ENCODE results near the gene HS3ST5. TPM values are rescaled to one million over a fixed set of nuclear protein-coding genes. Genes with fewer than 3 reads are reported as not detected.

HS3ST5 gene
- total and polyA plus RNA-seq, 2 donors from 2014 or later = 0.09 TPM; not detected in 1

- no peak overlapping the region for H3K9ac ChIP-seq (ENCODE audit: low read length in 3 of 3)
- no peak for DNase-seq
- H3K4me1 ChIP-seq (ENCODE audit: control insufficient read depth in 2 of 3, insufficient read depth in 2 of 3, low read depth in 1 of 3, low read length in 3 of 3) = no peaks in the 10 kb centered on the region
- intact Hi-C loops (cut with DNase I) = no loop called here
- no peak for FAIRE-seq
- no peaks in the 10 kb centered on the region for H3K9me3 ChIP-seq (ENCODE audit: control insufficient read depth in 2 of 3, insufficient read depth in 1 of 3, low read length in 3 of 3)
- H3K27me3 ChIP-seq (ENCODE audit: control insufficient read depth, insufficient read depth, low read length) = no peaks in the 10 kb centered on the region
- no peak for TF ChIP-seq CTCF (IDR thresholded peaks at IDR 0.05; ENCODE audit: borderline replicate concordance, extremely low read depth, insufficient read depth)
- no peaks in the 10 kb centered on the region for H3K36me3 ChIP-seq (ENCODE audit: control insufficient read depth in 2 of 3, insufficient read depth in 3 of 3, low read length in 3 of 3)
- no peak overlapping the region for H3K4me3 ChIP-seq (ENCODE audit: low read length in 3 of 3)
- no peak overlapping the region for H3K27ac ChIP-seq (ENCODE audit: low read depth in 2 of 2, low read length in 2 of 2)
Measured at GRCh38 chr6:114288701-114289495, 53.9 kb downstream of the HS3ST5 start.

- H3K27ac ChIP-seq (ENCODE audit: low read depth in 2 of 2, low read length in 2 of 2) = no peak overlapping the region
- intact Hi-C loops (cut with DNase I) = no loop called here
- no peaks in the 10 kb centered on the region for H3K27me3 ChIP-seq (ENCODE audit: control insufficient read depth, insufficient read depth, low read length)
- H3K9me3 ChIP-seq (ENCODE audit: control insufficient read depth in 2 of 3, insufficient read depth in 1 of 3, low read length in 3 of 3) = no peaks in the 10 kb centered on the region
- TF ChIP-seq CTCF (IDR thresholded peaks at IDR 0.05; ENCODE audit: borderline replicate concordance, extremely low read depth, insufficient read depth) = no peak
- H3K9ac ChIP-seq (ENCODE audit: low read length in 3 of 3) = no peak overlapping the region
- H3K4me3 ChIP-seq (ENCODE audit: low read length in 3 of 3) = no peak overlapping the region
- no peaks in the 10 kb centered on the region for H3K36me3 ChIP-seq (ENCODE audit: control insufficient read depth in 2 of 3, insufficient read depth in 3 of 3, low read length in 3 of 3)
- FAIRE-seq = no peak
- no peak for DNase-seq
- H3K4me1 ChIP-seq (ENCODE audit: control insufficient read depth in 2 of 3, insufficient read depth in 2 of 3, low read depth in 1 of 3, low read length in 3 of 3) = no peaks in the 10 kb centered on the region
Measured at GRCh38 chr6:114287461-114287860, 55.4 kb downstream of the HS3ST5 start.

GRCh38 chr6:114286211-114286610 is 56.6 kb downstream of the HS3ST5 start:
- Histone ChIP-seq H3K36me3 (ENCODE audit: control insufficient read depth in 2 of 3, insufficient read depth in 3 of 3, low read length in 3 of 3) (no peaks in the 10 kb centered on the region), H3K4me1 (ENCODE audit: control insufficient read depth in 2 of 3, insufficient read depth in 2 of 3, low read depth in 1 of 3, low read length in 3 of 3) (no peaks in the 10 kb centered on the region), H3K9me3 (ENCODE audit: control insufficient read depth in 2 of 3, insufficient read depth in 1 of 3, low read length in 3 of 3) (no peaks in the 10 kb centered on the region), H3K9ac (ENCODE audit: low read length in 3 of 3) (no peak overlapping the region), H3K4me3 (ENCODE audit: low read length in 3 of 3) (no peak overlapping the region), H3K27ac (ENCODE audit: low read depth in 2 of 2, low read length in 2 of 2) (no peak overlapping the region), H3K27me3 (ENCODE audit: control insufficient read depth, insufficient read depth, low read length) (no peaks in the 10 kb centered on the region)
- FAIRE-seq (no peak), DNase-seq (no peak)
- TF ChIP-seq CTCF (IDR thresholded peaks at IDR 0.05; ENCODE audit: borderline replicate concordance, extremely low read depth, insufficient read depth) = no peak
- intact Hi-C loops (cut with DNase I) = no loop called here
